Activated naive CD8-positive, alpha-beta T cell treated with anti-CD3 and anti-CD28 coated beads for 36 hours (primary cell): ENCODE data around the gene CUX1. TPM values are rescaled to one million over a fixed set of nuclear protein-coding genes. Genes with fewer than 3 reads are reported as not detected.
"Not testable (repeated sequence)": the region's sequence is repeated elsewhere in the genome, so short reads cannot be mapped to it uniquely, and the experiment has no call there.

Experiments
- DNase-seq: peaks from one replicate; pipeline ENCODE4 v3.0.0; 2021
- H3K27ac Mint-ChIP-seq: one replicate; pipeline ENCODE4 v1.8.0; 2022; ENCODE audit warnings: mild to moderate bottlenecking, moderate library complexity, mixed read lengths
- H3K27me3 Mint-ChIP-seq: one replicate; pipeline ENCODE4 v1.8.0; 2022; ENCODE audit warnings: mild to moderate bottlenecking, mixed read lengths
- H3K36me3 Mint-ChIP-seq: one replicate; pipeline ENCODE4 v1.8.0; 2021; ENCODE audit warnings: mild to moderate bottlenecking, mixed read lengths
- H3K4me1 Mint-ChIP-seq: one replicate; pipeline ENCODE4 v1.8.0; 2021; ENCODE audit warnings: mixed read lengths
- H3K4me3 Mint-ChIP-seq: one replicate; pipeline ENCODE4 v1.8.0; 2022; ENCODE audit warnings: mild to moderate bottlenecking, moderate library complexity, mixed read lengths
- H3K9me3 Mint-ChIP-seq: one replicate; pipeline ENCODE4 v1.8.0; 2022; ENCODE audit warnings: mixed read lengths
- total RNA-seq, 2 experiments: library from RNA; stranded (reverse); gene quantifications; one replicate each; pipeline ENCODE4 v1.2.3, GENCODE V29; 2021

CUX1 gene
- total RNA-seq, 2 experiments from 2014 or later = 14.2 to 14.5 TPM

- DNase-seq = no peak
- Mint-ChIP-seq H3K27ac (no peak overlapping the region), H3K27me3 (no peaks in the 10 kb centered on the region), H3K4me1 (peaks cover 5% of the 10 kb centered on the region), H3K36me3 (peaks cover 15% of the 10 kb centered on the region), H3K4me3 (no peak overlapping the region), H3K9me3 (peaks cover 5% of the 10 kb centered on the region)
These were observed 111.8 kb downstream of the CUX1 start for GRCh38 chr7:101929256-101929655.

- H3K9me3 Mint-ChIP-seq, H3K4me3 Mint-ChIP-seq, H3K4me1 Mint-ChIP-seq, DNase-seq, H3K27ac Mint-ChIP-seq, H3K27me3 Mint-ChIP-seq: not testable (repeated sequence)
- H3K36me3 Mint-ChIP-seq = peaks cover 15% of the 10 kb centered on the region
These were observed 112.5 kb downstream of the CUX1 start for GRCh38 chr7:101929911-101930310.

GRCh38 chr7:101932083-101932482 lies 114.7 kb downstream of the CUX1 start:
- H3K36me3 Mint-ChIP-seq = peaks cover 12% of the 10 kb centered on the region
- peaks cover 14% of the 10 kb centered on the region for H3K4me1 Mint-ChIP-seq
- H3K27ac Mint-ChIP-seq = no peak overlapping the region
- peaks cover 5% of the 10 kb centered on the region for H3K9me3 Mint-ChIP-seq
- no peaks in the 10 kb centered on the region for H3K27me3 Mint-ChIP-seq
- no peak overlapping the region for H3K4me3 Mint-ChIP-seq
- DNase-seq = no peak

- Mint-ChIP-seq H3K4me1 (peaks cover 16% of the 10 kb centered on the region), H3K36me3 (peaks cover 12% of the 10 kb centered on the region), H3K4me3 (no peak overlapping the region), H3K27ac (no peak overlapping the region), H3K9me3 (peaks cover 5% of the 10 kb centered on the region), H3K27me3 (no peaks in the 10 kb centered on the region)
- DNase-seq = no peak
These were observed 115.6 kb downstream of the CUX1 start for GRCh38 chr7:101933028-101933427.

- Mint-ChIP-seq H3K9me3 (peaks cover 5% of the 10 kb centered on the region), H3K4me1 (peaks cover 16% of the 10 kb centered on the region), H3K27ac (no peak overlapping the region), H3K36me3 (peaks cover 12% of the 10 kb centered on the region), H3K27me3 (no peaks in the 10 kb centered on the region), H3K4me3 (no peak overlapping the region)
- no peak for DNase-seq
These were observed 116.3 kb downstream of the CUX1 start for GRCh38 chr7:101933688-101934121.

GRCh38 chr7:101934618-101935017 lies 117.2 kb downstream of the CUX1 start:
- Mint-ChIP-seq H3K4me1 (peaks cover 16% of the 10 kb centered on the region), H3K4me3 (no peak overlapping the region), H3K36me3 (peaks cover 8% of the 10 kb centered on the region), H3K9me3 (peaks cover 5% of the 10 kb centered on the region), H3K27me3 (no peaks in the 10 kb centered on the region), H3K27ac (no peak overlapping the region)
- DNase-seq = no peak

GRCh38 chr7:101935521-101936141 lies 118.2 kb downstream of the CUX1 start:
- H3K4me1 Mint-ChIP-seq = peaks cover 16% of the 10 kb centered on the region
- no peak overlapping the region for H3K27ac Mint-ChIP-seq
- H3K27me3 Mint-ChIP-seq = no peaks in the 10 kb centered on the region
- no peak overlapping the region for H3K4me3 Mint-ChIP-seq
- no peaks in the 10 kb centered on the region for H3K9me3 Mint-ChIP-seq
- no peak for DNase-seq
- H3K36me3 Mint-ChIP-seq = no peaks in the 10 kb centered on the region

- Mint-ChIP-seq H3K4me1 (peaks cover 17% of the 10 kb centered on the region), H3K9me3 (no peaks in the 10 kb centered on the region), H3K36me3 (no peaks in the 10 kb centered on the region), H3K27ac (no peak overlapping the region), H3K4me3 (no peak overlapping the region), H3K27me3 (no peaks in the 10 kb centered on the region)
- no peak for DNase-seq
These were observed 118.8 kb downstream of the CUX1 start for GRCh38 chr7:101936223-101936610.

GRCh38 chr7:101936611-101937231 lies 119.3 kb downstream of the CUX1 start:
- Mint-ChIP-seq H3K27me3 (no peaks in the 10 kb centered on the region), H3K27ac (no peak overlapping the region), H3K4me3 (no peak overlapping the region), H3K36me3 (no peaks in the 10 kb centered on the region), H3K9me3 (no peaks in the 10 kb centered on the region), H3K4me1 (peaks cover 22% of the 10 kb centered on the region)
- DNase-seq = no peak

- no peaks in the 10 kb centered on the region for H3K36me3 Mint-ChIP-seq
- H3K4me1 Mint-ChIP-seq = peaks cover 28% of the 10 kb centered on the region
- H3K9me3 Mint-ChIP-seq = no peaks in the 10 kb centered on the region
- no peak overlapping the region for H3K4me3 Mint-ChIP-seq
- no peak overlapping the region for H3K27ac Mint-ChIP-seq
- no peak for DNase-seq
- H3K27me3 Mint-ChIP-seq = no peaks in the 10 kb centered on the region
These were observed 120.5 kb downstream of the CUX1 start for GRCh38 chr7:101937717-101938514.

- Mint-ChIP-seq H3K4me1 (peaks cover 24% of the 10 kb centered on the region), H3K27ac (no peak overlapping the region), H3K4me3 (no peak overlapping the region), H3K9me3 (no peaks in the 10 kb centered on the region), H3K27me3 (no peaks in the 10 kb centered on the region), H3K36me3 (no peaks in the 10 kb centered on the region)
- DNase-seq = no peak
These were observed 121.8 kb downstream of the CUX1 start for GRCh38 chr7:101939136-101939695.

GRCh38 chr7:101940151-101940550 lies 122.7 kb downstream of the CUX1 start:
- Mint-ChIP-seq H3K27ac (no peak overlapping the region), H3K4me3 (no peak overlapping the region), H3K36me3 (no peaks in the 10 kb centered on the region), H3K27me3 (no peaks in the 10 kb centered on the region), H3K4me1 (peaks cover 24% of the 10 kb centered on the region), H3K9me3 (no peaks in the 10 kb centered on the region)
- DNase-seq = no peak

- H3K9me3 Mint-ChIP-seq = no peaks in the 10 kb centered on the region
- DNase-seq = no peak
- no peaks in the 10 kb centered on the region for H3K27me3 Mint-ChIP-seq
- no peak overlapping the region for H3K27ac Mint-ChIP-seq
- H3K36me3 Mint-ChIP-seq = no peaks in the 10 kb centered on the region
- no peak overlapping the region for H3K4me3 Mint-ChIP-seq
- H3K4me1 Mint-ChIP-seq = peaks cover 21% of the 10 kb centered on the region
These were observed 123.4 kb downstream of the CUX1 start for GRCh38 chr7:101940830-101941229.

GRCh38 chr7:101941481-101942383 lies 124.3 kb downstream of the CUX1 start:
- Mint-ChIP-seq H3K36me3 (no peaks in the 10 kb centered on the region), H3K9me3 (no peaks in the 10 kb centered on the region), H3K27me3 (no peaks in the 10 kb centered on the region), H3K4me3 (no peak overlapping the region), H3K27ac (no peak overlapping the region), H3K4me1 (peaks cover 17% of the 10 kb centered on the region)
- no peak for DNase-seq
